Medulla oblongata (tissue), 1 donor: ENCODE measurements around the gene CMTM3.
"Not testable (repeated sequence)": the region's sequence is repeated elsewhere in the genome, so short reads cannot be mapped to it uniquely, and the experiment has no call there.

Experiments used
- DNase-seq: peaks from one replicate; pipeline ENCODE4 v3.0.0-alpha.2; 2015; ENCODE audit errors: extremely low spot score

CMTM3 gene, protein sequence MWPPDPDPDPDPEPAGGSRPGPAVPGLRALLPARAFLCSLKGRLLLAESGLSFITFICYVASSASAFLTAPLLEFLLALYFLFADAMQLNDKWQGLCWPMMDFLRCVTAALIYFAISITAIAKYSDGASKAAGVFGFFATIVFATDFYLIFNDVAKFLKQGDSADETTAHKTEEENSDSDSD

DNA sequence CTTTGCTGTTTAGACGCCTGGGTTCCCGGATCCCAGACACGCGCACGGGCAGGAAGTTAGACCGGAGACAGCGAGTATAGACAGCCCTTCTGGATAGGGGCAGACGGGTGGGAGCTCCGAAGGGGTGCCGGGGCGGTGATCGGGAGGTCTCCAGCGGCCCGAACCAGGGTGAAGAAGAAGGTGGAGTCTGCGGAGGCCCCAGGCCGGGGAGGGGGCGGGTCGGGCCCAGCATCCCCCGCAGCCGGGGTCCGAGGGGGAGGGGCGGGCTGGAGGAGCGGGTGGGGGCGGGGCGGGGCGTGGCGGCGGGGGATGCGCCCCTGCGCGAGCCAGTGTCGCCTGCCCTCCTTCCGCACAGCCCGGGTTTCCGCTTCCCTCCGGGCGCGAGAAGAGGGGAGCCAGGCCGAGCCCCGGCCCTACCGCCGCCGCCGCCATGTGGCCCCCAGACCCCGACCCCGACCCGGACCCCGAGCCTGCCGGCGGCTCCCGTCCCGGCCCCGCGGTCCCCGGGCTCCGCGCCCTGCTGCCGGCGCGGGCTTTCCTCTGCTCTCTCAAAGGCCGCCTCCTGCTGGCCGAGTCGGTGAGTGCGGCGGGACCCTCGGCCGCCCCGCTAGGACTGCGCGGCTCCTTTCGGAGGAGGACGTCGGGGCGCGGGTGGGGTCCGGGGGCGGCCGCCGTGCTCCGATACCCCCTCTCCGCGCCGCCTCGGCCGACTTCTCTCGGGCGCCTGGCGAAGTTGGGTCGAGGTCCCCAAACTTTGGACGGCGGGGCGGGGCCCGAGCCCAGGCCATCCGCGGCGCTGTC lies at the start of gene CMTM3:
Gene CMTM3, plus strand, starts transcription at position 329 of the 801 bp plus-strand sequence. Its CDS starts 102 bp downstream, at position 431.
- peak; percentile 38 for DNase-seq

DNA sequence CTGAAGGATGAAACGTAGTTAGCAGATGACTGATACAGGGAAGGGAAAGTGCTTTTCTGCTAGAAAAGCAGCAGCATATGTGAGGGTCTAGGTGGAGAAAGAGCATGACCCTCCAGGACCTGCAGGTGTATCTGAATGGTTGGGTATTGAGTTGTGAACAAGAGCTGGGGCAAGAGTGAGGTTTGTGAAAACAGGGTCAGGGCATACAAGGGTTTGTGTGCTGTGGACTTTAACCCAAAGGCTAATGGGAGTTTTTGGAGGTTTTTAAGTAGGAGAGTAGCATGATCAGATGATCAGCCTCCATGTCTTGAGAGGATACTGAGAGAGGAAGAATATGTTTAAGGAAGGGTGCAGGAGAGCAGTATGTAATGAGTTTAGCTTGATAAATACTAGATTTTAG lies 44.4 kb upstream of the CMTM3 start:
- no peak for DNase-seq

DNA sequence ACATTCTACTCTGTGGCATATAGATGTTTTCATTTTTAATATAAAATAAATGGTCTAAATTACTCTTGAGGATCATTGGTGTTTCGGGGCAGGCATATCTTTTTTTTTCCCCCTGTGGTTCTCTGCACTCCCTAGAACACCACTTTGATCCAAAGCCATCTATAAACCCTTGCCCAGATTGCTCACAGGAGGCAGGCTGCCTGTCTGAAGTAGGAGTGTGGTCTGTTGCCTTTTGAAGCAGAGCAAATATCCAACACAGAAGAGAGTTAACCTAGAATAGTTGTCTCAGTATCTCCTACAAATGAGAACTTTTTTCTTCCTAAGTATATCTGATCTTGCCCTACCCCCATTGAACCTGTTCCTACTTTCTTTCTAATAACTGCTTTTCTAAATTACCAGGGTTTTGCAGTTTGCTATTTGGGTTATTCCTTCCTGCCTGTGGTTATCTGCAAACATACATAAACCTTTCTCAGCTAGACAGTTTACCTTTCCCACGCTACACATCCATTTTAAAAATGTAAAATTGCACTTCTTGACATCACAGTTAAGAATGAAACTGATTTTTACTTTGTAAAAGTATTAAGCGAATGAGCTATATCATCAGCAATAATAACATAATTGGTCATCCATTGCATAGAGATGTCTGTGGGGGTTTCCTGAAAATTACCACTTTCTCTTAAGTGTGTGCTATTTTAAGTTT lies 43.0 kb upstream of the CMTM3 start:
- DNase-seq: no peak

DNA sequence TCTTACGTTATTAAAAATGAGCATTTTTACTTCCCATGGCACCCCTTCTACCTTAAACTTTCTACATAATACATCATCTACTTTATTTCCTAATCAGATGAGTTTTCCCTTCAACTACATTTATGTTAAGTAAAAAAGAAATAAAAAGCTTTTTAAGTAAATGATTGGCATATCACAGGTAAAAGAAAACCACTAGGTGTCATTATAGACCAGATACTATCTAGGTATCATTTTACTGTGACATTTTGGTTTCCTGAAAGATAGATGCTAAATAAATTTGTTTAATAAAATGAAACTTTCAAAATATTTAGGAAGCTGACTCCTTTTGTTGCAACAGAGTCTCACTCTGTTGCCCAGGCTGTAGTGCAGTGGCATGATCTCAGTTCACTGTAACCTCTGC lies 42.1 kb upstream of the CMTM3 start:
- DNase-seq: no peak

DNA sequence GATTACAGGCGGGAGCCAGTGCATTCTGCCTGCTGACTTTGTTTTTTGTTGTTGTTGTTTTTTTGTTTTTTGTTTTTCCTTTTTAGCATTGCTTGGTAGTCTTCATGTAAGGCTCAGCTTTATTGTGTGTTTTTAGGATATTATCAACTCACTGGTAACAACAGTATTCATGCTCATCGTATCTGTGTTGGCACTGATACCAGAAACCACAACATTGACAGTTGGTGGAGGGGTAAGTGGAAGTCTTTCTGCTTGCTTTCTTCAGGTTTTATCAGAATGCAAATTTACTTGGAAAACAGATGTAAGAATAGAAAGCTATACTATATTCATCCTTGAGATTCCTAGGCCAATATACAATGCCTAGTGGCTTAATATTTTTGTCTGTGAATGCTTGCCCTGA lies 41.5 kb upstream of the CMTM3 start:
- no peak for DNase-seq

DNA sequence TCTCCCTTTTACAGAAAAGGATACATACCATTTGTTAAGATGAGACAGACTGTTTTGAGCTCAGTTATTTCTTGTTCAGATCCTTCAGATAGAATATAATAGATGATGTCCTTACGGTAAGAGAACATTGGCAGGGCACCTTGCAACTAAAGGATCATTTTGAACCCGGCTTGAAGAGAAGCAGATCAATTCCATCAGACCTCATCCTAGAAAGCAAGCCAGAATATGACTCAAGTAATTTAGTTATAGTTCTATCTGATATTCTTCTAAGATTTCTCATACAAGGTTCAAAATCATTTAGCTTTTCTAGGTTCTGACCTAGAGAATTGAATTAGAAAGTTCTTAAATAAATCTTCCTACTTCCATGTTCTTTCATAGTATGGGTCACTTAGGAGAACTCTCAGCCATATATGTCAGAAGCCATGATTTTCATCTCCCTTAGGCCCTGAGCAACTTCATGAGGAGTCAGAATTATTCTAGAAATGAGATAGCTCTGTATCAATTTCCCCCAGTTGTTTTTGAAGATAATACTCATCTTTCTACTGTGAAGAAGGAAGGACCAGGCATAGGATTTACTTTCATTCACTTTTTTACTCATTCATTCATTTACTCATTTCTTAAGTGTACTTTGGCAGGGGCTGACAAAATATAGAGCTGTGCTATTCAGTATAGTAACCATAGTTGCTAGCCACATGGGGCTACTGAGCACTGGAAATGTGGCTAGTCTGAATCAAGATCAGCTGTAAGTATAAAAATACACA lies 40.8 kb upstream of the CMTM3 start:
- no peak for DNase-seq

DNA sequence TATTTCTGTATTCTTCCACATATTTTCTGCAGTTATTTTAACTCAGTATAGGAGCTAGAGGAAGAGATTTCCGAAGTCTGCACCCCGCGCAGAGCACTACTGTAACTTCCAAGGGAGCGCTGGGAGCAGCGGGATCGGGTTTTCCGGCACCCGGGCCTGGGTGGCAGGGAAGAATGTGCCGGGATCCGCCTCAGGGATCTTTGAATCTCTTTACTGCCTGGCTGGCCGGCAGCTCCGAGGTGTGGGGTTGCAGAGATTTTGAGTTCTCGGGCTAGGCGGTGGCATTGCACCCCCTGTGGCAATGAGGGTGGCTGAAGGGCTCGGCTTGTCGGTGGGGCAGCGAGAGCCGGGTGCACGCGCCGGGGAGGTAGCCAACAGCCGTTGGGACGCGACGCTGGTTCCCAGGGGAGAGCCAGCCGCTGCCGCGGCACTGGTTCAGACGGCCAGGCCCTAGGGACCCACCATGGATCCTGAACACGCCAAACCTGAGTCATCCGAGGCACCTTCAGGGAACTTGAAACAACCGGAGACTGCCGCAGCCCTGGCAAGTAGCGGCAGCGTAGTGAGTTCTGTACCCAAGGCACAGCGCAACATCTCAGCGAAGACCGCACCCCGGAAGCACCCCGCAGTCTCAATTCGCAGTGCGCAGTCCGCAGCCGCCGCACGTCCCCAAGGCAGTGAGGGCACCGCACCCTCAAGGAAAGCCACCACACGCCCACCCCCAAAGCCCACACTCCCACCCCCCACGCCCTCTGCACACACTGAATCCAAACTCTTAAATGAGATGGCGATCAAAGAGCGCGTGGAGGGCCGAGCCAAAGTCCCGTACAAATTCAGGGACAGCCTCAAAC lies 38.2 kb upstream of the CMTM3 start, which contains the start of gene CMTM1:
Gene CMTM1, plus strand, starts transcription at position 389 of the 851 bp plus-strand sequence. Its CDS starts 75 bp downstream, at position 464.
- no peak for DNase-seq

DNA sequence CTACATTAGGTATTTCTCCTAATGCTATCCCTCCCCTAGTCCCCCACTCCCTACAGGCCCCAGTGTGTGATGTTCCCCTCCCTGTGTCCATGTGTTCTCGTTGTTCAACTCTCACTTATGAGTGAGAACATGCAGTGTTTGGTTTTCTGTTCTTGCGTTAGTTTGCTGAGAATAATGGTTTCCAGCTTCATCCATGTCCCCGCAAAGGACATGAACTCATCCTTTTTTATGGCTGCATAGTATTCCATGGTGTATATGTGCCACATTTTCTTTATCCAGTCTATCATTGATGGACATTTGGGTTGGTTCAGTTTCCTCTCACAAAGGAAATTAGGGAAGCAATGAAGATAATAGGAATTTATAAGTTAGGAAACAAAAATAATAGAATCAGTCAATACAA lies 37.2 kb upstream of the CMTM3 start:
- DNase-seq: not testable (repeated sequence)

DNA sequence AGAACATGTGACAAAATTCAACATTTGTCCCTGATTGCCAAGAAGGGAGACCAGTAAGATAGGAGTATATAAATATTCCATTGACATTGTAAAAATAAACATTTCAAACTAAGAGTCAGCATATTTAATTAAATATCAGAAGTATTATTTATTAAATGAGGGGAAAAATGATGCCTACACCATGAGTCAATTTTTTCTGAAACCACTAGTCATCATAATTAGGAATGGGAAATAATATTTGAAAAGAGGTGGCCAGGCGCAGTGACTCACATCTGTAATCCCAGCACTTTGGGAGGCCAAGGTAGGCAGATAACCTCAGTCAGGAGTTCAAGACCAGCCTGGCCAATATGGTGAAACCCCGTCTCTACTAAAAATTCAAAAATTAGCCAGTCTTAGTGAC lies 36.1 kb upstream of the CMTM3 start:
- DNase-seq: no peak

DNA sequence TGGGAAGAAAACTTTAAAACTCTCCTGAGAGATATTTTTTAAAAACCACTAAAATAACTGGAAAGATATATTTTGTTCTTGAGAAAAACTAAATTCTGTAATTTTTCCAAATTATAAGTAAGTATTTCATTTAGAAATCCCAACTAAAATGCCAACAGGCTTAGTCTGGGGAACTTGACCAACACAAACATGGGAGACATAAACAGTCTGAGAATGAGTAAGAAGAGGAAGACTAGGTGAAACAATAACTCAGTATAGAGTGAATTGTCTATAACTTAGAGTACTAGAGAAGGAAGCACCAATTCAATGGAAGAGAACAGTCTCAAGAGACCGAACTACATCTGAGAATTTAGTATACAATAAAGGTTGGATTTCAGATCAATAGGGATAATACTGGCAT lies 35.4 kb upstream of the CMTM3 start:
- DNase-seq: no peak

DNA sequence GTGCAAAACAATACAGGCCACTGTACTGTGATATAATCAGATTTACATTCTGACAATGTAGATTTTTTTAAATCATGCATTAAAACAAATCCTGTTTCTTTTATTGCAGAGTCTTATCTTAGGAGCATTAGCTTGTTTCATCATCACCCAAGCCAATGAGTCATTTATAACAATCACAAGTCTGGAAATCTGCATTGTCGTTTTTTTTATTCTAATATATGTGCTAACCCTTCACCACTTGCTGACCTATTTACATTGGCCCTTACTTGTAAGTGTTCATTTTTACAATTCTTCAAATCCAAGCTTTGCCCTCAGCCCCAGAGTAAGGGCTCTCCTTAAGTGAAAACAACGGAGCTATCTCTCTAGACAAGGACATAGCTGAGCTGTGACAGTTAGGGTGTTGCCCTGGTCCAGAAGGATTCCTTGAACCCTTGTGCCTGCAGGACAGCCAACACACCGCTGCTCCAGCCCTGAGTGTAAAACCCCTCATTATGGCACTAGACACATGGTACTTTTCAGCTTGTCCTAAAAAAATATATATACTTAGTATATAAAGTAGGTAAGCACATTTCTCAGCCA lies 34.6 kb upstream of the CMTM3 start:
- DNase-seq: no peak

DNA sequence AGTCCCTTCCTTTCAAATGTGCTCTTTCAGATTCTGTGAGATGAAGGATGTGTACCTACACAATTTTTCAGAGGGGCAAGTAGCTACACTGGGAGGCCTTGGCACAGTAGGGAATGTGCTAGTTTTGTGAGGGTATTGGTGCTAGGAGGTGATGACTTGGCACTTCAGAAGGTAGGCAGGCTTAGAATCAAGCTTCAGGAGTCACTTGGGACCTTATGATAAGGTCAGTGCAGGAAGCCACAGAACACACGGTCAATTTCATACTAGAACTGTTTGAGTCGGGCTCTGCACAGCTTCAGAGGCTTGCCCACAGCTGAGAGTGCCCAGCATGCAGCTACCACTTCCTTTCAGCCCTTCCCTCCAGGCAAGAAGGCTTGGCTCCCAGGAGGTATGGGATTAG lies 32.1 kb upstream of the CMTM3 start:
- DNase-seq: no peak

DNA sequence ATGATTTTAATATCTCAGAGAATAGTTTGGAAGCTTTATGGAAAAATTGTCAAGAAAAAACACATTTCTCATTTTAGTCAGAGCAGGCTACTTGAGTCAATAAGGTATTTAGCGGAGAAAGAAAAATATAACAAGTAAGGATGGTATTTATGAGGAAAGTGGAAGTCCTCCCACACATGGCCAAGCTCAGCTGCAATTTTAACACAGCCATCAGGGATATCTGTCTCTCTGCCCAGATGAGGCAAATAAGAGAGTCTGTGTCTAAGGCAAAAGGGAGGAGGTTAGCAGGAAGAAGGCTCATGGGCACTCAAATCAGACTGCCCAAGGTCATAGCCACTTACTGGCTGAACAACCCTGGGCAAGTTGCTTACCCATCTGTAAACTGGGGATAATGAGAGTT lies 30.4 kb upstream of the CMTM3 start:
- no peak for DNase-seq

DNA sequence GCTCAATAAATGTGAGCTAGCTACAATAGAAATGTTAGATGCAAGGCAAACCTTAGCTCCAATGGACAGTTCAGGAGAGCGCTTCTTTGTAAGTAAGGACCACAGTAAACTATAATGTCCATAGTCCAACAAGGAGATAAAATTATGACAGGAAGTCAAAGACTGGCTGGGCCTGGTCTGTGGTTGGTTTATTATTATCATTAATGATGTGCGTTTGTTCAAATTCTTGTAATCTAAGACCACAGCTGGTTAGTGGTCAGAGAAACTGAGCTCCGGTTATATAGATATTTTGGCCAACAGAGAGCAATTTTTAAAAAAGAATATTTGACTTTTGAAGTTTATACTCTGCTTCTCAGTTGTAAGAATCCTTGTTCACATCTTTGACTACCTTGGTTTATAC lies 30.0 kb upstream of the CMTM3 start:
- DNase-seq: no peak

DNA sequence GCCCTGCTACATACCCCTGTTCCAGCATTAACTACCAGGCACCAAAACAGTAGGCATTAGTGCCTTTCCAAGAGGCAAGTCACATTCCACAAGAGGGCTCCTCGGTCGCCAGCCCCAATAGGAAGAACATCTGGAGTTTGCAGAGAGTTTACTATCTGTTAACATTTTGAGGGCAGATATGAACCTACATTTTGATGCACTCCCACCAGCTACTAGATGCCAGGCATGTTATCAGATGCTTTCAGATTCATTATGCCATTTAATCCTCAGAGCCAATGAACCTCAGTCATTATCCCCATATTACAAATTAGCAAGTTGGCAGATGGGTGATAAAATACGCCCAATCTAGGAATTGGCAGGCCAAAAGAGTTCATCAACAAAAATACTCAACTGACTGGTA lies 29.4 kb upstream of the CMTM3 start:
- DNase-seq: no peak

DNA sequence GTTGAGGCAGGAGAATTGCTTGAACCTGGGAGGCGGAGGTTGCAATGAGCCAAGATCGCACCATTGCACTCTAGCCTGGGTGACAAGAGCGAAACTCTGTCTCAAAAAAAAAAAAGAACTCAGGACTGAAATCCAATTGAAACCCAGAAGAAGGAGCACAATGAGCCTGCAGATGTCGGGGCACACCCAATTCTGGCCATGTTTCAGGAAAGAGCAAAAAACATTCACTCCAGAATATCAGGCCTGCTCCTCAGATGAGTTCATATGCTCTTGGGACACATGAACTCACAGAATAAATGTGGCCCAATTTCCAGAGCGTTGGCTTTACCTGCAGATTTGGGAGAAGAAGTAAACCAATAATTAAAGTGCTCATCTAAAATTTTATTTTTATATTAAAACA lies 28.2 kb upstream of the CMTM3 start:
- DNase-seq: no peak

DNA sequence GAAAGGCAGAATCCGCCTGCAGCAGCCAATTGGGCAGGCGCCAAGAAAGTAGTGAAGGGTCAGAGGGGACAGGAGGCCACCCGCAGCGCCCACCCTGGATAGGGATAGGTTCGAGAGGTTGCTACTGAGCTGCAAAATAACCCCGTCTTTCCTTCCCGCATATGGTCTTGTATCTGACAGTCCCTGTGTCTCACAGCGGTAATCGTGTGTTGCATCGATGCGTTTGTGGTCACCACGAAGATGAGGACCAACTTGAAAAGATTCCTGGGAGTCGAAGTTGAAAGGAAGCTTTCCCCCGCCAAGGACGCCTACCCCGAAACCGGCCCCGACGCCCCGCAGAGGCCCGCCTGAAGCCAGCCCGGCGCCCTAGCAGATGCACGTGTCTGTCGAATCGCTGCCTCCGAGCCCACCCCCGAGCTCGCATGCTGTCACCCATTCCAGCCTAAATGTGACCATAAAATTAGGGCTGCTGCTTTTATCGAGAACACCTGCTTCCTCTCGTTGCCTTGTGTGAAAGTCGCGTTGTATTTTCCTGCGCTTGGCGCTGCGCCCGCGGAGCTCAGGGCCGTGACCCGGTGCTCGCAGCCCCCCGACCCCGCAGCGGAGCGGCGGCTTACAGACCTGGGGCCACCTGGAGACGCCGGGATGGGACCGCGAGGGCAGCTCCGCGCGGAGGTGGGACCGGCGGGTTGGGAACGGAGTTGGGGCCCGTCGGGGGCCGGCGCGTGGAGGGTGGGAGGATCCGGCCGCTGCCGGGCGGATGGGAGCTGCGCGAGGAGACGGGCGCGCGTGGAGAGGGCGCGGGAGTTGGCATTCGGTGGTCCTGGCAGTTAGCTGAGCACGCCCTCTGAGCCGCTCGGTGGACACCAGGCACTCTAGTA lies 25.6 kb upstream of the CMTM3 start, which contains the start of gene CMTM2:
Gene CMTM2, plus strand, starts transcription at position 813 of the 881 bp plus-strand sequence. CDS start 145 bp downstream, outside the sequence.
- no peak for DNase-seq

DNA sequence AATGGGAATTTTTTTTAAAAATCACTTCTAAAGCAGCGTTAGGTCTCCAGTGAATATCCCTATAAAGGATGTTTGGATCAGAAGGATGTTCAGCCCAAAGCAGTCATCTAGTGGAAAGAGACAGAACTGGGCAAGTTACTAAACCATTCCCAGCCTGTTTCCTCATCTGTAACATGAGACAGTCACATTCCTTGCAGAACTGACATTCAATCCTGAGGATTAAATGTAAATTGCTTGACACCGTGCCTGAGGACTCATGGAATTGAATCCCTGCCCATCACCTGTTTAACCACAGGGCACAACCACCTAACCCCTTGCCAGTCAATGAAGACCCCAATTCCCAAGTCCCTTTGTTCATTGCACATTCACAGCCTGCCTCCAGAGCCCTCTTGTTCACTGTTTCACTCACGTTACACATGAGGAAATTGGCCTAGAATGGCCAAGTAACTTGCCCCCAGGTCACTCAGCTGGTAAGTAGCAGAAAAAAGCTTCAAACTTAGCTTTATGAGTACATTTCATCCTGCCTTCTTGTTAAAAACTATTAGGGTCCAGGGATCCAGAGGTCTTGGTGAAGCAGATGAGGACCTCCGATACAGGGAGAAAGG lies 23.8 kb upstream of the CMTM3 start:
- no peak for DNase-seq
